Measurements from ENCODE around the gene ZNF804B. TPM values are rescaled to one million over a fixed set of nuclear protein-coding genes. Genes with fewer than 3 reads are reported as not detected.
A peak's percentile ranks its signal among the peaks of the same experiment; 100 is the strongest.

The ZNF804B gene
- not detected in 2 replicates for total RNA-seq (2012; rRNA removed)

GRCh38 chr7:88759230-88760135 lies at the start of gene ZNF804B:
TSS of gene ZNF804B (plus strand) at chr7:88759700. CDS start at chr7:88759977, 277 bp downstream.
- H3K4me1 ChIP-seq (ENCODE audit: control insufficient read depth, insufficient read depth, low read length): peaks cover 3% of the 10 kb centered on the region
- no peak within 1 kb of the TSS for H3K9ac ChIP-seq (ENCODE audit: low read depth, low read length)
- no peaks in the 10 kb centered on the region for H3K36me3 ChIP-seq (ENCODE audit: insufficient read depth, low read length)
- H3K9me3 ChIP-seq (replicated peaks; ENCODE audit: low read length): no peaks in the 10 kb centered on the region
- H3K27me3 ChIP-seq (ENCODE audit: control insufficient read depth, insufficient read depth, low read length): peaks cover 63% of the 10 kb centered on the region
- peak within 1 kb of the TSS; percentile 66 for H3K4me2 ChIP-seq (ENCODE audit: low read length)
- H3K4me3 ChIP-seq (ENCODE audit: low read length): peak within 1 kb of the TSS; percentile 49

GRCh38 chr7:88735920-88736319 lies 23.6 kb upstream of the ZNF804B start:
- H3K9ac ChIP-seq (ENCODE audit: low read depth, low read length): no peak overlapping the region
- no peaks in the 10 kb centered on the region for H3K4me1 ChIP-seq (ENCODE audit: control insufficient read depth, insufficient read depth, low read length)
- H3K36me3 ChIP-seq (ENCODE audit: insufficient read depth, low read length): no peaks in the 10 kb centered on the region
- H3K27me3 ChIP-seq (ENCODE audit: control insufficient read depth, insufficient read depth, low read length): no peaks in the 10 kb centered on the region
- H3K4me3 ChIP-seq (ENCODE audit: low read length): no peak overlapping the region
- H3K9me3 ChIP-seq (replicated peaks; ENCODE audit: low read length): no peaks in the 10 kb centered on the region
- H3K4me2 ChIP-seq (ENCODE audit: low read length): no peak overlapping the region

- H3K36me3 ChIP-seq (ENCODE audit: insufficient read depth, low read length): no peaks in the 10 kb centered on the region
- no peaks in the 10 kb centered on the region for H3K4me1 ChIP-seq (ENCODE audit: control insufficient read depth, insufficient read depth, low read length)
- no peak overlapping the region for H3K4me3 ChIP-seq (ENCODE audit: low read length)
- H3K4me2 ChIP-seq (ENCODE audit: low read length): no peak overlapping the region
- no peaks in the 10 kb centered on the region for H3K27me3 ChIP-seq (ENCODE audit: control insufficient read depth, insufficient read depth, low read length)
- H3K9me3 ChIP-seq (replicated peaks; ENCODE audit: low read length): no peaks in the 10 kb centered on the region
- H3K9ac ChIP-seq (ENCODE audit: low read depth, low read length): no peak overlapping the region
Observed at GRCh38 chr7:88737632-88738031, 21.9 kb upstream of the ZNF804B start.

- Histone ChIP-seq H3K9ac (ENCODE audit: low read depth, low read length) (no peak overlapping the region), H3K27me3 (ENCODE audit: control insufficient read depth, insufficient read depth, low read length) (no peaks in the 10 kb centered on the region), H3K4me3 (ENCODE audit: low read length) (no peak overlapping the region), H3K9me3 (replicated peaks; ENCODE audit: low read length) (no peaks in the 10 kb centered on the region), H3K36me3 (ENCODE audit: insufficient read depth, low read length) (no peaks in the 10 kb centered on the region), H3K4me1 (ENCODE audit: control insufficient read depth, insufficient read depth, low read length) (no peaks in the 10 kb centered on the region), H3K4me2 (ENCODE audit: low read length) (no peak overlapping the region)
Observed at GRCh38 chr7:88746126-88746525, 13.4 kb upstream of the ZNF804B start.

- H3K9me3 ChIP-seq (replicated peaks; ENCODE audit: low read length): no peaks in the 10 kb centered on the region
- H3K4me3 ChIP-seq (ENCODE audit: low read length): no peak overlapping the region
- H3K36me3 ChIP-seq (ENCODE audit: insufficient read depth, low read length): no peaks in the 10 kb centered on the region
- H3K27me3 ChIP-seq (ENCODE audit: control insufficient read depth, insufficient read depth, low read length): peaks cover 48% of the 10 kb centered on the region
- H3K4me1 ChIP-seq (ENCODE audit: control insufficient read depth, insufficient read depth, low read length): peaks cover 3% of the 10 kb centered on the region
- H3K9ac ChIP-seq (ENCODE audit: low read depth, low read length): no peak overlapping the region
- no peak overlapping the region for H3K4me2 ChIP-seq (ENCODE audit: low read length)
Observed at GRCh38 chr7:88756802-88757201, 2.7 kb upstream of the ZNF804B start.

- no peak overlapping the region for H3K9ac ChIP-seq (ENCODE audit: low read depth, low read length)
- H3K4me1 ChIP-seq (ENCODE audit: control insufficient read depth, insufficient read depth, low read length): peaks cover 3% of the 10 kb centered on the region
- H3K36me3 ChIP-seq (ENCODE audit: insufficient read depth, low read length): no peaks in the 10 kb centered on the region
- peaks cover 54% of the 10 kb centered on the region for H3K27me3 ChIP-seq (ENCODE audit: control insufficient read depth, insufficient read depth, low read length)
- H3K4me2 ChIP-seq (ENCODE audit: low read length): no peak overlapping the region
- H3K4me3 ChIP-seq (ENCODE audit: low read length): no peak overlapping the region
- H3K9me3 ChIP-seq (replicated peaks; ENCODE audit: low read length): no peaks in the 10 kb centered on the region
Observed at GRCh38 chr7:88757371-88757770, 2.1 kb upstream of the ZNF804B start.

- H3K36me3 ChIP-seq (ENCODE audit: insufficient read depth, low read length): no peaks in the 10 kb centered on the region
- H3K9ac ChIP-seq (ENCODE audit: low read depth, low read length): no peak overlapping the region
- H3K9me3 ChIP-seq (replicated peaks; ENCODE audit: low read length): no peaks in the 10 kb centered on the region
- H3K4me2 ChIP-seq (ENCODE audit: low read length): peak overlapping the region; percentile 66
- H3K4me1 ChIP-seq (ENCODE audit: control insufficient read depth, insufficient read depth, low read length): peaks cover 3% of the 10 kb centered on the region
- peak overlapping the region; percentile 49 for H3K4me3 ChIP-seq (ENCODE audit: low read length)
- peaks cover 59% of the 10 kb centered on the region for H3K27me3 ChIP-seq (ENCODE audit: control insufficient read depth, insufficient read depth, low read length)
Observed at GRCh38 chr7:88758381-88759229, 895 bp upstream of the ZNF804B start.

- H3K27me3 ChIP-seq (ENCODE audit: control insufficient read depth, insufficient read depth, low read length): peaks cover 64% of the 10 kb centered on the region
- H3K9me3 ChIP-seq (replicated peaks; ENCODE audit: low read length): no peaks in the 10 kb centered on the region
- no peak overlapping the region for H3K4me2 ChIP-seq (ENCODE audit: low read length)
- H3K4me3 ChIP-seq (ENCODE audit: low read length): no peak overlapping the region
- no peak overlapping the region for H3K9ac ChIP-seq (ENCODE audit: low read depth, low read length)
- H3K4me1 ChIP-seq (ENCODE audit: control insufficient read depth, insufficient read depth, low read length): peaks cover 3% of the 10 kb centered on the region
- H3K36me3 ChIP-seq (ENCODE audit: insufficient read depth, low read length): no peaks in the 10 kb centered on the region
Observed at GRCh38 chr7:88760136-88760515, 626 bp downstream of the ZNF804B start.

GRCh38 chr7:88761779-88762178 lies 2.3 kb downstream of the ZNF804B start:
- peaks cover 60% of the 10 kb centered on the region for H3K27me3 ChIP-seq (ENCODE audit: control insufficient read depth, insufficient read depth, low read length)
- no peak overlapping the region for H3K4me3 ChIP-seq (ENCODE audit: low read length)
- H3K4me1 ChIP-seq (ENCODE audit: control insufficient read depth, insufficient read depth, low read length): peaks cover 3% of the 10 kb centered on the region

GRCh38 chr7:88771417-88771816 lies 11.9 kb downstream of the ZNF804B start:
- H3K36me3 ChIP-seq (ENCODE audit: insufficient read depth, low read length): no peaks in the 10 kb centered on the region
- no peak overlapping the region for H3K9ac ChIP-seq (ENCODE audit: low read depth, low read length)
- no peaks in the 10 kb centered on the region for H3K9me3 ChIP-seq (replicated peaks; ENCODE audit: low read length)
- H3K4me3 ChIP-seq (ENCODE audit: low read length): no peak overlapping the region
- no peak overlapping the region for H3K4me2 ChIP-seq (ENCODE audit: low read length)
- peaks cover 4% of the 10 kb centered on the region for H3K27me3 ChIP-seq (ENCODE audit: control insufficient read depth, insufficient read depth, low read length)
- H3K4me1 ChIP-seq (ENCODE audit: control insufficient read depth, insufficient read depth, low read length): no peaks in the 10 kb centered on the region

More at GRCh38 chr7:88761779-88762178, 2.3 kb downstream of the ZNF804B start:
- no peak overlapping the region for H3K9ac ChIP-seq (ENCODE audit: low read depth, low read length)
- no peaks in the 10 kb centered on the region for H3K9me3 ChIP-seq (replicated peaks; ENCODE audit: low read length)
- no peak overlapping the region for H3K4me2 ChIP-seq (ENCODE audit: low read length)
- no peaks in the 10 kb centered on the region for H3K36me3 ChIP-seq (ENCODE audit: insufficient read depth, low read length)

GRCh38 chr7:88772776-88773175 lies 13.3 kb downstream of the ZNF804B start:
- H3K27me3 ChIP-seq (ENCODE audit: control insufficient read depth, insufficient read depth, low read length): no peaks in the 10 kb centered on the region
- H3K4me1 ChIP-seq (ENCODE audit: control insufficient read depth, insufficient read depth, low read length): no peaks in the 10 kb centered on the region
- H3K9me3 ChIP-seq (replicated peaks; ENCODE audit: low read length): no peaks in the 10 kb centered on the region
- no peak overlapping the region for H3K4me3 ChIP-seq (ENCODE audit: low read length)
- H3K4me2 ChIP-seq (ENCODE audit: low read length): no peak overlapping the region
- H3K36me3 ChIP-seq (ENCODE audit: insufficient read depth, low read length): no peaks in the 10 kb centered on the region
- no peak overlapping the region for H3K9ac ChIP-seq (ENCODE audit: low read depth, low read length)

Measured in skeletal muscle satellite cell (primary cell).